Activated CD4-positive, alpha-beta T cell treated with anti-CD3 and anti-CD28 coated beads, Interleukin-2, amount 10 ng/mL, durations not matched to agents 7 days and 5 days (primary cell): Measurements from ENCODE around the gene MOCS3. TPM values are rescaled to one million over a fixed set of nuclear protein-coding genes. Genes with fewer than 3 reads are reported as not detected.

Experiments used
- CTCF ChIA-PET: fragments of 350-600 bp; sonication (Branson Sonifier 250); formaldehyde crosslinking; loops from one replicate; lab custom pipeline; 2021; ENCODE audit warnings: antibody characterized with exemption; lab: Charles Lee
- POLR2A ChIA-PET: fragments of 350-600 bp; sonication (Branson Sonifier 250); formaldehyde crosslinking; loops from one replicate; lab custom pipeline; 2021; ENCODE audit warnings: antibody characterized with exemption; lab: Charles Lee
- DNase-seq: peaks from one replicate; pipeline ENCODE4 v3.0.0-alpha.2; 2020
- H3K27ac Mint-ChIP-seq: one replicate; pipeline ENCODE4 v1.8.0; 2021; ENCODE audit warnings: mild to moderate bottlenecking, moderate library complexity, mixed read lengths
- H3K27me3 Mint-ChIP-seq: one replicate; pipeline ENCODE4 v1.8.0; 2021; ENCODE audit warnings: mixed read lengths
- H3K36me3 Mint-ChIP-seq: one replicate; pipeline ENCODE4 v1.8.0; 2021; ENCODE audit warnings: low read depth, mixed read lengths
- H3K4me1 Mint-ChIP-seq: one replicate; pipeline ENCODE4 v1.8.0; 2021; ENCODE audit warnings: mixed read lengths
- H3K4me3 Mint-ChIP-seq: one replicate; pipeline ENCODE4 v1.8.0; 2021; ENCODE audit warnings: mild to moderate bottlenecking, moderate library complexity, mixed read lengths
- H3K9me3 Mint-ChIP-seq: one replicate; pipeline ENCODE4 v1.8.0; 2021; ENCODE audit warnings: mixed read lengths
- total RNA-seq, 2 experiments: library from RNA; stranded (reverse); gene quantifications; one replicate each; pipeline ENCODE4 v1.2.3, GENCODE V29; 2021

Gene MOCS3
- total RNA-seq, 2 experiments from 2014 or later: 4.2 to 5.1 TPM

GRCh38 chr20:50992733-50993457, 34.3 kb downstream of the MOCS3 start:
- peaks cover 4% of the 10 kb centered on the region for H3K4me1 Mint-ChIP-seq
- H3K27ac Mint-ChIP-seq: no peak overlapping the region
- no peaks in the 10 kb centered on the region for H3K9me3 Mint-ChIP-seq
- H3K36me3 Mint-ChIP-seq: no peaks in the 10 kb centered on the region
- ChIA-PET POLR2A (no interaction called here), CTCF (interaction anchor here (0.6 to 2.7 kb wide), 12 partner anchors 10 to 333 kb away, joined by 3 to 10 read pairs (median 4); partner anchors contain the start of gene BCAS4)
- peak; percentile 62 for DNase-seq
- H3K27me3 Mint-ChIP-seq: peaks cover 6% of the 10 kb centered on the region
- no peak overlapping the region for H3K4me3 Mint-ChIP-seq

- Mint-ChIP-seq H3K4me1 (peaks cover 4% of the 10 kb centered on the region), H3K4me3 (no peak overlapping the region), H3K27me3 (peaks cover 6% of the 10 kb centered on the region), H3K27ac (no peak overlapping the region), H3K9me3 (no peaks in the 10 kb centered on the region), H3K36me3 (no peaks in the 10 kb centered on the region)
- CTCF ChIA-PET: interaction anchor here (0.7 to 2.3 kb wide), 5 partner anchors 13 to 313 kb away, joined by 3 to 10 read pairs (median 4); partner anchors contain the start of gene BCAS4
- POLR2A ChIA-PET: no interaction called here
- DNase-seq: no peak
Observed at GRCh38 chr20:50993876-50994275, 35.3 kb downstream of the MOCS3 start.

DNA sequence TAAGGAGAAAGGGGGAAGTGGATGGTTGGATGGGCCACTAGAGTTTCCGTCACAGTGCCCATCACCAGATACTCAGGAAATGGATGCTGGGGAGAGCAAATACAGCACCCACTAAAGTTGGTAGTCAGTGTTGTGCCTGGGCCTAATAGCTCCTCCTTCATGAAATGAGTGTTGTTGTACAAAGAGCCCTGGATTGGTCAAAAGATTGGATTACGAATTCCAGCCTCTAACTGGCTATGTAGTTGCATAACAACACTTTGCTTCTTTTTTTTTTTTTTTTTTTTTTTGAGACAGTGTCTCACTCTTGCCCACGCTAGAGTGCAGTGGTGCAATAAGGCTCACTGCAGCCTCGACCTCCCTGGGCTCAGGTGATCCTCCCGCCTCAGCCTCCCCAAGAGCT, 36.9 kb downstream of the MOCS3 start:
- Mint-ChIP-seq H3K9me3 (no peaks in the 10 kb centered on the region), H3K4me1 (peaks cover 4% of the 10 kb centered on the region), H3K27ac (no peak overlapping the region), H3K27me3 (peaks cover 8% of the 10 kb centered on the region), H3K36me3 (no peaks in the 10 kb centered on the region), H3K4me3 (no peak overlapping the region)
- CTCF ChIA-PET: interaction anchor here (0.6 to 1.2 kb wide), 3 partner anchors 311 to 599 kb away, joined by 3 read pairs; no protein-coding TSS in a partner anchor
- DNase-seq: no peak
- POLR2A ChIA-PET: no interaction called here

- Mint-ChIP-seq H3K36me3 (no peaks in the 10 kb centered on the region), H3K4me1 (peaks cover 4% of the 10 kb centered on the region), H3K27me3 (peaks cover 8% of the 10 kb centered on the region), H3K4me3 (no peak overlapping the region), H3K27ac (no peak overlapping the region), H3K9me3 (no peaks in the 10 kb centered on the region)
- ChIA-PET POLR2A (no interaction called here), CTCF (interaction anchor here (1.2 kb wide), 2 partner anchors 10 to 203 kb away, joined by 3 read pairs; no protein-coding TSS in a partner anchor)
- no peak for DNase-seq
Observed at GRCh38 chr20:50996901-50997865, 38.6 kb downstream of the MOCS3 start.

DNA sequence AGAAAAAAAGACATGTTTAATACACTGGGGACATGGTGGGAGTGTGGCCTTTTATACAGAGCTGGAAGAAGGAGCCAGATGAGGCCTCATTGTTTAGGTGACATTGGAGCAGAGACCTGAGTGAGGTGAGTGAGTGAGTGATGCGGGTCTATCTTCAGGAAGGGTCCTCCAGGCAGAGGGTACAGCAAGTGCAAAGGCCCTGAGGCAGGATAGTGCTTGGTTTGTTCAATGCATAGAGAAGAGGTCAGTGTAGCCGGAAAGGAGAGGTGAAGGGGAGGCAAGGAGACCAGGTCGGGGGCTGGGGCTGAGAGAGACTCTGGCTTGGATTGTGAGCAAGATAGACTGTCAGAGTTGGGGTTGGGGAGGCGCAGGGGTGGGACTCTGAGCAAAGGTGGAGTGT, 40.7 kb downstream of the MOCS3 start:
- CTCF ChIA-PET: interaction anchor here (1.2 kb wide), 1 partner anchor 308 kb away, joined by 3 read pairs; no protein-coding TSS in a partner anchor
- no peak overlapping the region for H3K27ac Mint-ChIP-seq
- no peak for DNase-seq
- H3K4me1 Mint-ChIP-seq: no peaks in the 10 kb centered on the region
- peaks cover 8% of the 10 kb centered on the region for H3K27me3 Mint-ChIP-seq
- H3K4me3 Mint-ChIP-seq: no peak overlapping the region
- POLR2A ChIA-PET: no interaction called here
- H3K9me3 Mint-ChIP-seq: no peaks in the 10 kb centered on the region
- H3K36me3 Mint-ChIP-seq: no peaks in the 10 kb centered on the region

DNA sequence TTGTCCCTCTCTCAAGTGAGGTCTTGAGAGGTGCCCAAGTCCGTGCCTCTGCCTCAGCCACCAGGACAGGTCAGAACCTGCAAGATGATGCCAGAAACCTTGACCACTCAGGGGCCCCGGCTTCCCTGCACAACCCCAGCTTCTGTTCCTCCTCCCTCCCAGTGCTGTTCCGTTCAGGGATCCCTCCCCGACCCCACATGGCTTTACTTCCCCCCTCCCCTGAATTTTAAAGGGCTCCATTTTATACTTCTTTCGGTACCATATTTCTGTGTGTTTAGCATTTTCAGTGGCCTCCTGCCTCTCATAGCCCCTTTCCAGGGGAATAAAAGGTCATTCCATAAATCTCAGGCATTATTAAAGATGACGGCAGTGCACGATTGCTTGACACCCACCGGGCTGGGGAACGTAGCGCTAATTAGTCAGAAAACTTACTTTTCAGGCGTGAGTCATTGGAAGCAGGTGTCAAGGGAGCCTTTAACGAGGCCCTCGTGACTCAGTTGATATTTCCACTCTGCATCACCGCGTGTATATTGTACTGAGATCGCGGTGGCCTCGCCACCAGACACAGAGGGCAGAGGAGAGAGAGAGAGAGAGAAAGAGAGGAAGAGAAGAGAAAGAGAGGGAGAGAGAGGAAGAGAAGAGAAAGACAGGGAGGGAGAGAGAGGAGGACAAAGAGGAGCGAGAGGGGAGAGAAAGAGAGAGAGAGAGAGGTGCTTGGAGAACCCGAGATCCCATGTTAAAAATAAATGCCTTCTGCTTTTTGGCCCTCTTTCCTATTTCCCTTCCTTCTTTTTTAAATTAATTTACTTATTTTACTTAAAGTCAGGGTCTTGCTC, 43.0 kb downstream of the MOCS3 start:
- ChIA-PET CTCF (no interaction called here), POLR2A (no interaction called here)
- no peaks in the 10 kb centered on the region for H3K9me3 Mint-ChIP-seq
- H3K27ac Mint-ChIP-seq: no peak overlapping the region
- no peak for DNase-seq
- peaks cover 3% of the 10 kb centered on the region for H3K27me3 Mint-ChIP-seq
- no peak overlapping the region for H3K4me3 Mint-ChIP-seq
- H3K36me3 Mint-ChIP-seq: no peaks in the 10 kb centered on the region
- H3K4me1 Mint-ChIP-seq: no peaks in the 10 kb centered on the region

GRCh38 chr20:51002633-51003032, 44.0 kb downstream of the MOCS3 start:
- Mint-ChIP-seq H3K4me3 (no peak overlapping the region), H3K9me3 (no peaks in the 10 kb centered on the region), H3K27ac (no peak overlapping the region), H3K27me3 (peaks cover 3% of the 10 kb centered on the region), H3K36me3 (no peaks in the 10 kb centered on the region), H3K4me1 (no peaks in the 10 kb centered on the region)
- ChIA-PET POLR2A (no interaction called here), CTCF (no interaction called here)
- DNase-seq: no peak

- no peaks in the 10 kb centered on the region for H3K4me1 Mint-ChIP-seq
- no peak for DNase-seq
- H3K36me3 Mint-ChIP-seq: no peaks in the 10 kb centered on the region
- no peak overlapping the region for H3K27ac Mint-ChIP-seq
- peaks cover 3% of the 10 kb centered on the region for H3K27me3 Mint-ChIP-seq
- H3K9me3 Mint-ChIP-seq: no peaks in the 10 kb centered on the region
- H3K4me3 Mint-ChIP-seq: no peak overlapping the region
- POLR2A ChIA-PET: no interaction called here
- CTCF ChIA-PET: interaction anchor here (0.6 kb wide), 1 partner anchor 359 kb away, joined by 3 read pairs; no protein-coding TSS in a partner anchor
Observed at GRCh38 chr20:51003753-51004152, 45.1 kb downstream of the MOCS3 start.

- POLR2A ChIA-PET: no interaction called here
- Mint-ChIP-seq H3K27ac (no peak overlapping the region), H3K4me1 (no peaks in the 10 kb centered on the region), H3K27me3 (peaks cover 5% of the 10 kb centered on the region), H3K4me3 (no peak overlapping the region), H3K36me3 (no peaks in the 10 kb centered on the region), H3K9me3 (no peaks in the 10 kb centered on the region)
- DNase-seq: no peak
- CTCF ChIA-PET: interaction anchor here (0.6 kb wide), 1 partner anchor 17 kb away, joined by 3 read pairs; no protein-coding TSS in a partner anchor
Observed at GRCh38 chr20:51004305-51004727, 45.7 kb downstream of the MOCS3 start.

- no peaks in the 10 kb centered on the region for H3K9me3 Mint-ChIP-seq
- no peaks in the 10 kb centered on the region for H3K4me1 Mint-ChIP-seq
- H3K4me3 Mint-ChIP-seq: no peak overlapping the region
- ChIA-PET POLR2A (no interaction called here), CTCF (interaction anchor here (0.6 kb wide), 1 partner anchor 17 kb away, joined by 3 read pairs; no protein-coding TSS in a partner anchor)
- no peak for DNase-seq
- H3K36me3 Mint-ChIP-seq: no peaks in the 10 kb centered on the region
- H3K27me3 Mint-ChIP-seq: peaks cover 4% of the 10 kb centered on the region
- H3K27ac Mint-ChIP-seq: no peak overlapping the region
Observed at GRCh38 chr20:51004781-51005180, 46.2 kb downstream of the MOCS3 start.

- H3K9me3 Mint-ChIP-seq: no peaks in the 10 kb centered on the region
- no peak for DNase-seq
- ChIA-PET POLR2A (no interaction called here), CTCF (no interaction called here)
- H3K4me3 Mint-ChIP-seq: no peak overlapping the region
- H3K27me3 Mint-ChIP-seq: peaks cover 2% of the 10 kb centered on the region
- H3K36me3 Mint-ChIP-seq: no peaks in the 10 kb centered on the region
- H3K4me1 Mint-ChIP-seq: no peaks in the 10 kb centered on the region
- no peak overlapping the region for H3K27ac Mint-ChIP-seq
Observed at GRCh38 chr20:51005214-51005613, 46.6 kb downstream of the MOCS3 start.

GRCh38 chr20:51008718-51009117, 50.1 kb downstream of the MOCS3 start:
- H3K4me1 Mint-ChIP-seq: no peaks in the 10 kb centered on the region
- H3K27me3 Mint-ChIP-seq: peaks cover 4% of the 10 kb centered on the region
- no peak for DNase-seq
- H3K36me3 Mint-ChIP-seq: no peaks in the 10 kb centered on the region
- no peak overlapping the region for H3K4me3 Mint-ChIP-seq
- ChIA-PET CTCF (no interaction called here), POLR2A (no interaction called here)
- H3K27ac Mint-ChIP-seq: no peak overlapping the region
- no peaks in the 10 kb centered on the region for H3K9me3 Mint-ChIP-seq
